H1 (cell line): ENCODE data around the gene KLHL40.

Source experiments
- BRCA1 ChIP-seq: IDR thresholded peaks from 2 replicates; pipeline ENCODE4 v1.6.1; 2012; ENCODE audit warnings: low read depth, low read length, improper control_type of control experiment
- CEBPB ChIP-seq: IDR thresholded peaks from 2 replicates; pipeline ENCODE4 v1.6.1; 2012; ENCODE audit warnings: low read depth, low read length
- CHD2 ChIP-seq: IDR thresholded peaks from 2 replicates; pipeline ENCODE4 v1.6.1; 2012; ENCODE audit warnings: low read length, improper control_type of control experiment
- CREB1 ChIP-seq: IDR thresholded peaks from 2 replicates; pipeline ENCODE4 v1.6.1; 2012; ENCODE audit warnings: inconsistent platforms
- CTCF ChIP-seq, 3 experiments: IDR thresholded peaks; 1 replicate in 2 of 3; 2 replicates in 1 of 3; pipeline versions ENCODE4 v1.5.1 to v1.6.1; 2011; ENCODE audit warnings: low read length in 3 of 3, mild to moderate bottlenecking in 3 of 3, inconsistent platforms in 2 of 3, low read depth in 1 of 3, moderate library complexity in 1 of 3; ENCODE audit not compliant: insufficient read depth in 1 of 3; ENCODE audit errors: control extremely low read depth in 1 of 3
- EP300 ChIP-seq, 2 experiments: IDR thresholded peaks; 1 replicate in 1 of 2; 2 replicates in 1 of 2; pipeline ENCODE4 v1.6.1; 2011 to 2012; ENCODE audit warnings: low read depth in 2 of 2, low read length in 2 of 2, mild to moderate bottlenecking in 2 of 2, borderline replicate concordance in 1 of 2, inconsistent platforms in 1 of 2, moderate library complexity in 1 of 2
- EZH2 ChIP-seq: fragments of 200-600 bp; sonication (generic); IDR thresholded peaks from 2 replicates; pipeline ENCODE4 v1.7.1; 2012; ENCODE audit warnings: low read depth, mild to moderate bottlenecking, moderate library complexity, low read length, inconsistent platforms; ENCODE audit not compliant: severe bottlenecking
- POLR2A ChIP-seq, 2 experiments: IDR thresholded peaks; 1 replicate in 1 of 2; 2 replicates in 1 of 2; pipeline ENCODE4 v1.6.1; 2011; ENCODE audit warnings: low read depth in 2 of 2, low read length in 2 of 2, mild to moderate bottlenecking in 2 of 2; ENCODE audit errors: control extremely low read depth in 1 of 2
- POLR2AphosphoS5 ChIP-seq: IDR thresholded peaks from 2 replicates; pipeline ENCODE4 v1.6.1; 2011; ENCODE audit warnings: low read depth, low read length
- POU5F1 ChIP-seq: IDR thresholded peaks from 2 replicates; pipeline ENCODE4 v1.6.1; 2011; ENCODE audit warnings: low read depth, mild to moderate bottlenecking, low read length, moderate library complexity

GRCh38 chr3:42660131-42660715, 25.1 kb upstream of the KLHL40 start:
- no peak for TF ChIP-seq POLR2AphosphoS5
- no peak for TF ChIP-seq CTCF (IDR thresholded peaks at IDR 0.05; ENCODE audit: control extremely low read depth in 1 of 3, insufficient read depth in 1 of 3, low read depth in 1 of 3, low read length in 3 of 3)
- TF ChIP-seq BRCA1, result no peak
- no peak for TF ChIP-seq POLR2A (IDR thresholded peaks at IDR 0.05; ENCODE audit: control extremely low read depth in 1 of 2, low read depth in 2 of 2, low read length in 2 of 2)
- TF ChIP-seq CHD2, result no peak
- no peak for TF ChIP-seq POU5F1
- no peak for TF ChIP-seq CEBPB
- no peak for TF ChIP-seq EZH2
- no peak for TF ChIP-seq EP300 (IDR thresholded peaks at IDR 0.05; ENCODE audit: borderline replicate concordance in 1 of 2, low read depth in 2 of 2, low read length in 2 of 2)
- TF ChIP-seq CREB1, result no peak
